Epithelial cell of prostate (primary cell): Measurements from ENCODE around the gene EFHC1.
"Not testable (repeated sequence)": the region's sequence is repeated elsewhere in the genome, so short reads cannot be mapped to it uniquely, and the experiment has no call there.

Source experiments
- DNase-seq: peaks from one replicate; pipeline ENCODE4 v3.0.0-alpha.2; 2011; ENCODE audit warnings: low read depth, low spot score
- H3K27ac ChIP-seq: fragments of 450-650 bp; 2 replicates; pipeline ENCODE4 v1.5.1; 2017; ENCODE audit warnings: mild to moderate bottlenecking

The EFHC1 gene

GRCh38 chr6:52419809-52420667 is at the start of gene EFHC1:
TSS of gene EFHC1 (plus strand) at chr6:52420342. CDS start at chr6:52420411, 69 bp downstream.
- DNase-seq, result peak; percentile 84
- H3K27ac ChIP-seq, result peak within 1 kb of the TSS; percentile 41

- H3K27ac ChIP-seq, result no peak overlapping the region
- DNase-seq, result no peak
Observed at GRCh38 chr6:52371656-52372191, 48.4 kb upstream of the EFHC1 start.

- H3K27ac ChIP-seq, result no peak overlapping the region
- DNase-seq, result no peak
Observed at GRCh38 chr6:52373151-52373690, 46.9 kb upstream of the EFHC1 start.

- no peak for DNase-seq
- no peak overlapping the region for H3K27ac ChIP-seq
Observed at GRCh38 chr6:52374247-52374646, 45.9 kb upstream of the EFHC1 start.

GRCh38 chr6:52375780-52376556 is 44.2 kb upstream of the EFHC1 start:
- DNase-seq, result no peak
- H3K27ac ChIP-seq, result no peak overlapping the region

GRCh38 chr6:52376763-52377162 is 43.4 kb upstream of the EFHC1 start:
- H3K27ac ChIP-seq, result no peak overlapping the region
- no peak for DNase-seq

- DNase-seq, result no peak
- no peak overlapping the region for H3K27ac ChIP-seq
Observed at GRCh38 chr6:52377538-52378221, 42.5 kb upstream of the EFHC1 start.

- no peak overlapping the region for H3K27ac ChIP-seq
- DNase-seq, result no peak
Observed at GRCh38 chr6:52381249-52381648, 38.9 kb upstream of the EFHC1 start.

GRCh38 chr6:52384145-52384766 is 35.9 kb upstream of the EFHC1 start:
- no peak for DNase-seq
- no peak overlapping the region for H3K27ac ChIP-seq

- no peak for DNase-seq
- no peak overlapping the region for H3K27ac ChIP-seq
Observed at GRCh38 chr6:52385074-52385473, 35.1 kb upstream of the EFHC1 start.

- not testable (repeated sequence) for DNase-seq, H3K27ac ChIP-seq
Observed at GRCh38 chr6:52388119-52388518, 32.0 kb upstream of the EFHC1 start.

GRCh38 chr6:52388790-52389189 is 31.4 kb upstream of the EFHC1 start:
- DNase-seq, result no peak
- H3K27ac ChIP-seq, result no peak overlapping the region

GRCh38 chr6:52389264-52389625 is 30.9 kb upstream of the EFHC1 start:
- no peak for DNase-seq
- no peak overlapping the region for H3K27ac ChIP-seq

- H3K27ac ChIP-seq, result peak overlapping the region; percentile 51
- DNase-seq, result no peak
Observed at GRCh38 chr6:52389626-52390360, 30.3 kb upstream of the EFHC1 start.

- peak overlapping the region; percentile 51 for H3K27ac ChIP-seq
Observed at GRCh38 chr6:52390361-52390727, 29.8 kb upstream of the EFHC1 start.

GRCh38 chr6:52391599-52391998 is 28.5 kb upstream of the EFHC1 start:
- H3K27ac ChIP-seq, result no peak overlapping the region
- no peak for DNase-seq

More at GRCh38 chr6:52390361-52390727, 29.8 kb upstream of the EFHC1 start:
- DNase-seq, result no peak

GRCh38 chr6:52392944-52393343 is 27.2 kb upstream of the EFHC1 start:
- no peak for DNase-seq
- no peak overlapping the region for H3K27ac ChIP-seq

- DNase-seq, result no peak
- H3K27ac ChIP-seq, result no peak overlapping the region
Observed at GRCh38 chr6:52393780-52394179, 26.4 kb upstream of the EFHC1 start.

- no peak for DNase-seq
- H3K27ac ChIP-seq, result no peak overlapping the region
Observed at GRCh38 chr6:52394251-52394666, 25.9 kb upstream of the EFHC1 start.
